Mononuclear cell (primary cell): ENCODE measurements around the gene TTLL7. TPM values are rescaled to one million over a fixed set of nuclear protein-coding genes. Genes with fewer than 3 reads are reported as not detected.

Experiments used
- H3K27me3 ChIP-seq: 2 replicates; pipeline ENCODE4 v1.6.0; 2011; ENCODE audit warnings: low read length, control low read depth; ENCODE audit not compliant: insufficient read depth
- H3K4me1 ChIP-seq: 2 replicates; pipeline ENCODE4 v1.5.1; 2011; ENCODE audit warnings: mild to moderate bottlenecking, low read length, control low read depth; ENCODE audit not compliant: insufficient read depth
- H3K4me3 ChIP-seq: 2 replicates; pipeline ENCODE4 v1.5.1; 2011; ENCODE audit warnings: mild to moderate bottlenecking, low read length, moderate library complexity
- H3K9me3 ChIP-seq: 2 replicates; pipeline ENCODE4 v1.5.1; 2011; ENCODE audit warnings: low read depth, mild to moderate bottlenecking, control low read depth, low read length
- total RNA-seq: library from RNA; depleted of rRNA; stranded (reverse); fragments of >200 nt; gene quantifications from one replicate; pipeline ENCODE4 v1.2.3, GENCODE V29; 2012

TTLL7 gene
- 0.84 TPM for total RNA-seq

DNA sequence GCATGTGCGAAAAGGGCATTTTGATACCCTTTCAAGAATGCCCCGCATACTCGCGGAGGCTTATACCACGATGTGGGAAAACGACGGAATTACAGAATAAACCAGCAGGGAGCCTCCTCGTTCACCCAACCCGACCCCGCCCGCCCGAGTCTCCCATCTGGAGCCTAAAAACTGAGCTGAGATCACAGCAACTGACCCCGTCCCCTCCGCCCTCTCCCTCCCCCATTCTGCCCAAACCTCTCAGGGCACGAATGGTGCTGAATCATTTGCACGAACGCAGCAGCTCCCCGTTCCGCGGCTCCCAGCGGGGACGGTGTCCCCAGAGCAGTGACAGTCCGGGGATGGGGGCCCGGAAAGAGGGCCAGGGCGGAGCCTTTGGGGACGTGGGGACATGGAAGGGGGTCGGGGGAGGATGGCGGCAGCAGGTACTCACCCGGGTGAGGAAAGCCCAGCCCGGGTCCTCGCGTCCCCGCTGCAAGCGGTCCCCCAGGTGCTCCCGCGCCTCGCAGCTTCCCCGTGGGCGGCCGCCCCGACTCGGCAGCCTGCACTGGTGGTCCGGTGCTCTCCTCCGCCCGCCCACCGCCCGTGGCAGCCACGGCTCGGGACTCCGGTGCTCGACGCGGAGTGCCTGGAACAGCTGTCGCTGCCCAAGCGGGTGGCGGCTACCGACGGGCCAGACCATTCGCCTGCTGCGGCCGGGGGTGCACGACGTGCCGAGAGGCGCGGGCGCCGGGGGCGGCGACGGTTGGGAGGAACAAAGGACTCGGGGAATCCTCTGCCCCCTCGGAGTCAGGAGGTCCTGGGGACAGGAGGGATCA lies at the start of gene TTLL7:
Gene TTLL7 (minus strand): TSS at position 635 of the 818 bp plus-strand sequence. CDS start 46,921 bp downstream, outside the sequence.
- H3K27me3 ChIP-seq, result peaks cover 44% of the 10 kb centered on the region
- H3K4me1 ChIP-seq, result peaks cover 12% of the 10 kb centered on the region
- H3K9me3 ChIP-seq, result no peaks in the 10 kb centered on the region
- peak within 1 kb of the TSS; percentile 44 for H3K4me3 ChIP-seq

DNA sequence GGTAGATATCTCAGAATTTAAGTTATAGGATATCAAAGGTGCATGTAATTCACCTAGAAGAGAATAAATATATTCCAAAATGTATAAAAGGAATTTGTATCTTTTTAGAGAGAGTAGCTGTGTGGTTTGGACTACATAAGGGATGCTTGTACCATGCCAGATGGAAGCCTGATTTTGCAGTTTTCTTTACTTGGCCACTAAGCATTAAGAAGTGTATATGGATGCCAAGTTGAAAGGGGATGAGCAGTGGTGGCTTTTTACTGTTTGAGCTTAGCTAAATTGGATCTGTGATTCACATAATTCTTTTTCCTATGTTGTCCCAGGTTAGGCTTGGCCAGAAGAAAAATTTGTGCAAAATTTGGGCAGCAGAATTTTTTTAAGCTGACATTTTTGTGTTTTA lies 43.5 kb upstream of the TTLL7 start:
- Histone ChIP-seq H3K9me3 (no peaks in the 10 kb centered on the region), H3K4me1 (no peaks in the 10 kb centered on the region), H3K4me3 (no peak overlapping the region), H3K27me3 (no peaks in the 10 kb centered on the region)

- Histone ChIP-seq H3K27me3 (no peaks in the 10 kb centered on the region), H3K4me3 (no peak overlapping the region)
These were observed 39.1 kb upstream of the TTLL7 start for GRCh38 chr1:84037758-84038611.

DNA sequence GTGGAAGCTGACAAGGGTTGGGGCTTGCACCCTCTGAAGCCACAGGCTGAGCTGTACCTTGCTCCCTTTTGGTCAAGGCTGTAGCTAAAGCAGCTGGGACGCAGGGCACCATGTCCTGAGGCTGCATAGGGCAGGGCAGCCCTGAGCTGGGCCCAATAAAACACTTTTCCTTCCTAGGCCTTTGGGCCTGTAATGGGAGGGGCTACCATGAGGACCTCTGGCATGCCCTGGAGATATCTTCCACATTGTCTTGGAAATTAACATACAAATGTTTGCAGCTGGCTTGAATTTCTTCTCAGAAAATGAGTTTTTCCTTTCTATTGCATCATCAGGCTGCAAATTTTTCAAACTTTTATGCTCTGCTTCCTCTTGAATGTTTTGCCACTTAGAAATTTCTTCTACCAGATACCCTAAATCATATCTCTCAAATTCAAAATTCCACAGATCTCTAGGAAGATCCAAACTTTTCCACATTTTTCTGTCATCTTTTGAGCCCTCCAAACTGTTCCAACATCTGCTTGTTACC lies 32.9 kb upstream of the TTLL7 start:
- Histone ChIP-seq H3K9me3 (no peaks in the 10 kb centered on the region), H3K4me3 (no peak overlapping the region), H3K4me1 (no peaks in the 10 kb centered on the region), H3K27me3 (no peaks in the 10 kb centered on the region)

More at GRCh38 chr1:84037758-84038611, 39.1 kb upstream of the TTLL7 start:
- Histone ChIP-seq H3K4me1 (no peaks in the 10 kb centered on the region), H3K9me3 (no peaks in the 10 kb centered on the region)

DNA sequence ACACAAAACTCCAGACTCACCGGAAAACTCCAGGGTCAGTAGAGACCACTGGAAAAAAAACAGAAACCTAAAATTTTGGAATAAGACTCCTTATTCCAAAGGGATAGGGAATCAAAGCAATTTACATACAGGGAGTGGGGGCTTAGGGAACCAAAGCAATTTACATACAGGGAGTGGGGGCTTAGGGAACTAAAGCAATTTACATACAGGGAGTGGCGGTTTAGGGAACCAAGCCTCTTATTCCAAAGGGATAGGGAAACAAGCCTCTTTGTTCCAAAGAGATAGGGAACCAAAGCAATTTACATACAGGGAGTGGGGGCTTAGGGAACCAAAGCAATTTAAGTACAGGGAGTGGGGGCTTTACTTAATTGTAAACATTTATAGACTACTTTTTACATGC lies 28.4 kb upstream of the TTLL7 start:
- no peaks in the 10 kb centered on the region for H3K27me3 ChIP-seq
- H3K9me3 ChIP-seq, result no peaks in the 10 kb centered on the region
- no peak overlapping the region for H3K4me3 ChIP-seq
- H3K4me1 ChIP-seq, result no peaks in the 10 kb centered on the region

GRCh38 chr1:84025966-84026365 lies 27.0 kb upstream of the TTLL7 start:
- Histone ChIP-seq H3K4me3 (no peak overlapping the region), H3K27me3 (no peaks in the 10 kb centered on the region), H3K4me1 (no peaks in the 10 kb centered on the region), H3K9me3 (no peaks in the 10 kb centered on the region)

DNA sequence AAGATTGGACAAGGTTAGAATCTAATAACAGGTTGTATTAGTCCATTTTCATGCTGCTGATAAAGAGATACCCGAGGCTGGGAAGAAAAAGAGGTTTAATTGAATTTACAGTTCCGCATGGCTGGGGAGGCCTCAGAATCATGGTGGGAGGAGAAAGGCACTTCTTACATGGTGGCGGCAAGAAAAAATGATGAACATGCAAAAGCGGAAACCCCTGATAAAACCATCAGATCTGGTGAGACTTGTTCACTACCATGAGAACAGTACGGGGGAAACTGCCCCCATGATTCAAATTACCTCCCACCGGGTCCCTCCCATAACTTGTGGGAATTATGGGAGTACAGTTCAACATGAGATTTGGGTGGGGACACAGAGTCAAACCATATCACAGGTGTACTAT lies 22.9 kb upstream of the TTLL7 start:
- Histone ChIP-seq H3K4me1 (no peaks in the 10 kb centered on the region), H3K27me3 (no peaks in the 10 kb centered on the region), H3K4me3 (no peak overlapping the region), H3K9me3 (no peaks in the 10 kb centered on the region)

DNA sequence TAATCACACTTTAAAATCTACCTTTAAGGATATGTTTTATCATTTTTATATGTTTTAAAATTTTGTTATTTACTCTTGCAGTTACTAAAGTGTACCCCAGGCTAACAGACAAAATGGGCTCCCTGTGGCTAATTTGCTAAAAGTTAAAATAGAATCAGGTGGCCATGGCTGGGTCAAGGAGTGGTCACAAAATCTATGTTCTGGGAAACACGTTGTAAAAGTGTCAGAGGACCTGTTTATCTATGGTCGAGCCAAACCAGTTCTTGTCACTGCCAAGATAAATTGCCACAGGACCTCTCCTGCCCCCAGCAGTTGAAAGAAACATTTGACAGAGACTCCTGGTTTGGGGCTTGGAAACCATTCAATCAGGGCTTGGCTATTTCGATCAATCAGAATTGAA lies 21.2 kb upstream of the TTLL7 start:
- Histone ChIP-seq H3K4me1 (no peaks in the 10 kb centered on the region), H3K4me3 (no peak overlapping the region), H3K27me3 (no peaks in the 10 kb centered on the region), H3K9me3 (no peaks in the 10 kb centered on the region)

DNA sequence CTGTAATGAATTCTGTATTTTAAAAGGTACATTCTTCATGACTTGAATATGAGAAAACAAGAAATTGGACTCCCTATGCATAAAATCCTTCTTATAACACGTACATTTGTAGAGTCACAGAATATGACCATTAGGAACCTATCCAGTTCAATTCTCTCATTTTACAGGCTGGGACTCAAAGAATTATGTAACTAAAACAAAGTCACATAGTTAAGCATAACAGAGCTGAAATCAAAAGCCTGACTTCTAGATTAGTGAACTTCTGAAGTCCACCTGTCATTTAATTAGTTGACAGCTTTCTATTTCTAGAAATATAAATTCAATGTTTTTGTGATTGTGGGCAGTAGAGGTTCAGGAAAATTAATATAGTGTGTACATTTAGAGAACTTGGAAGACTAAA lies 20.3 kb upstream of the TTLL7 start:
- Histone ChIP-seq H3K4me1 (no peaks in the 10 kb centered on the region), H3K4me3 (no peak overlapping the region), H3K9me3 (no peaks in the 10 kb centered on the region), H3K27me3 (no peaks in the 10 kb centered on the region)

- Histone ChIP-seq H3K4me1 (no peaks in the 10 kb centered on the region), H3K27me3 (peaks cover 5% of the 10 kb centered on the region), H3K4me3 (no peak overlapping the region), H3K9me3 (no peaks in the 10 kb centered on the region)
These were observed 14.8 kb upstream of the TTLL7 start for GRCh38 chr1:84013708-84014107.

- no peaks in the 10 kb centered on the region for H3K9me3 ChIP-seq
- peaks cover 13% of the 10 kb centered on the region for H3K27me3 ChIP-seq
- no peak overlapping the region for H3K4me3 ChIP-seq
- H3K4me1 ChIP-seq, result no peaks in the 10 kb centered on the region
These were observed 13.1 kb upstream of the TTLL7 start for GRCh38 chr1:84012018-84012417.

DNA sequence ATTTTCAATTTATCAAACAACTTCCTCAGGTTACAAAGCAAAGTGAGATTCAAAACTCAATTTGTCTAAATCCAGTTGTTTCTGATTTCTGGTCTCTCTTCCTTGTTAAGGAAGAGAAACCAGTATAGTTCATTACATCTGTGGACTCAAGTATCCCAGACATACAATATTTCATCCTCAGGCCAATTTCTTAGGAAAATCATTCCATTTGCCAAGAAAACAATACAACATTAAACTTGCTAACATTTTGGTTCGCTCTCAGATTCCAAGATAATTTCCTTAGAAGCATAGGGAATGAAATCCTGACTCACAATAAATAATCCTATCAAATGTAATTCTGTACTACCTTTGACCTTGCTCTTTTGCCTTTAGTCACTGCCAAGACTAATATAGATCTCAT lies 11.2 kb upstream of the TTLL7 start:
- Histone ChIP-seq H3K9me3 (no peaks in the 10 kb centered on the region), H3K4me1 (no peaks in the 10 kb centered on the region), H3K4me3 (no peak overlapping the region), H3K27me3 (peaks cover 13% of the 10 kb centered on the region)

DNA sequence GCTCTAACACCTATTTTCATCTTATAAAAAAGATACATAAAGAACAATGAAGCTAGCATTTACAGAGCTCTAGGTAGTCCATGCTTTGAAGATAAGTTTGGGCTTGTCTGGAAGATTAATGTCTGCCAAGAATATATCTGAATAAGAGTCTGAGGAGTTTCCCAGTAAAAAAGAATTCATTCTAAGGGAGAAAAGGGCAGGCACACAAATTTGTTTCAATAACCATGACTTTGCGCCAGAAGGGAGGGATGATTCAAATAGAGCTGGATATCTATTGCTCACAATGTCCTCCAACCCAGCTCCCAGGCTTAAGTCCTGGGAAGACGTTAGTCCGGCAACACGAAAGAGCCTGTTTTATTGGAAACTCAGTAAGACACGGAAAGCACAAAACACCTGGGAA lies 9.7 kb upstream of the TTLL7 start:
- Histone ChIP-seq H3K4me1 (no peaks in the 10 kb centered on the region), H3K9me3 (no peaks in the 10 kb centered on the region), H3K27me3 (peaks cover 13% of the 10 kb centered on the region), H3K4me3 (no peak overlapping the region)

DNA sequence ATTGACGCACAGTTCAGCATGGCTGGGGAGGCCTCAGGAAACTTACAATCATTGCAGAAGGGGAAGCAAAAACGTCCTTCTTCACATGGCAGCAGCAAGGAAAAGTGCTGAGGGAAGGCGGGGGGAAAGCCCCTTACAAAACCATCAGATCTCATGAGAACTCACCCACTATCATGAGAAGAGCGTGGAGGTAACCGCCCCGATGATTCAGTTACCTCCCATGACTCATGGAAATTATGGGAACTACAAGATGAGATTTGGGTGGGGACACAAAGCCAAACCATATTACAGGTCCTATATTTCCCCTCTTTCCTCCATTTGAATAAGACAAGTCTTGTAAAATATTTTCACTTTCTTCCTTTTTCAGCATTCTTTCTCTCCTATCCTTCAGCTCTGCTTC lies 7.7 kb upstream of the TTLL7 start:
- Histone ChIP-seq H3K9me3 (no peaks in the 10 kb centered on the region), H3K4me1 (no peaks in the 10 kb centered on the region), H3K4me3 (no peak overlapping the region), H3K27me3 (peaks cover 13% of the 10 kb centered on the region)

GRCh38 chr1:84001501-84001900 lies 2.6 kb upstream of the TTLL7 start:
- H3K4me3 ChIP-seq, result no peak overlapping the region
- H3K4me1 ChIP-seq, result peaks cover 12% of the 10 kb centered on the region
- H3K9me3 ChIP-seq, result no peaks in the 10 kb centered on the region
- peaks cover 40% of the 10 kb centered on the region for H3K27me3 ChIP-seq
